Measurements from ENCODE around the gene HS3ST3B1.

Gene HS3ST3B1

DNA sequence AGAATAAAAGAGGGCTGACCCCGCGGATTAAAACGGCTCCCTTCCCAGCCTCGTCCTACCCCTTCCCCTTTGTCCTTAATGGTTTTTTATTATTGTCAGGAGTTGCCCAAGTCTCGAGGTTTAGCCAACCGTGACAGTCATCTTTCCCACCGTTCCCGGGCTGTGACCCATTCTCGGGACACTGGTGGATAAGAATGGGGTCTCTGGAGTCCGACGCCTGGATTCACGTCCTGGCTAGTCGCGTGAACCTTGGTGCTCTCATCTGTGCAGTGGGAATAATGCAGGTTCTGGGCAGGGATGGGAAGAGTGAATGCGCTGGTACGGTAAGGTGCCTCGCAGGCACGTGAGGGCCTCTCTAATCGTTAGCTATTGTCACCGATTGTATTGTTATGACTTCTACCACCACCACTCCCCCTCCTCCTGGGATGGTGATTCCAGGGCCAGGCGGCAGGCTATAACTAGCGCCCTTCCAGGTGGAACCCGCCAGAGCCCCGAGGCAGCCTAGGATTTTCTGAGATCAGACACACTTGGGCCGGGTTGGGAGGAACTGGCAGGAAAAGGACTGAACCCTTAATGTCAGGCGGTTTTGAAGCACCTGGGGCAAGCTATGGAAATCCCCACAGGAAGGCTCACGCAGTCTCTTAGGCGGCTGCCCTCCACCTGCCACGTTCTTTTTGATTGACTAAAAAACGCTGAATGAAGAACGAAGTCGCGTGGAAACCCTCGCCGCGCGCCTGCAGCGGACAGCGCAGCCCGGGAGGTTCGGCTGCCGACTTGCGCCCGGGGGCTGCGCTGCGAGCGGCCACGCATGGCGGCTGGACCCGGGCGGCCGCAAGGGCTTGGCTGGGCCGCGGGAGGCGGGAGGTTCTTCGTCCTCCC lies 2.7 kb downstream of the HS3ST3B1 start:
- DNase-seq, result peak; percentile 40

DNA sequence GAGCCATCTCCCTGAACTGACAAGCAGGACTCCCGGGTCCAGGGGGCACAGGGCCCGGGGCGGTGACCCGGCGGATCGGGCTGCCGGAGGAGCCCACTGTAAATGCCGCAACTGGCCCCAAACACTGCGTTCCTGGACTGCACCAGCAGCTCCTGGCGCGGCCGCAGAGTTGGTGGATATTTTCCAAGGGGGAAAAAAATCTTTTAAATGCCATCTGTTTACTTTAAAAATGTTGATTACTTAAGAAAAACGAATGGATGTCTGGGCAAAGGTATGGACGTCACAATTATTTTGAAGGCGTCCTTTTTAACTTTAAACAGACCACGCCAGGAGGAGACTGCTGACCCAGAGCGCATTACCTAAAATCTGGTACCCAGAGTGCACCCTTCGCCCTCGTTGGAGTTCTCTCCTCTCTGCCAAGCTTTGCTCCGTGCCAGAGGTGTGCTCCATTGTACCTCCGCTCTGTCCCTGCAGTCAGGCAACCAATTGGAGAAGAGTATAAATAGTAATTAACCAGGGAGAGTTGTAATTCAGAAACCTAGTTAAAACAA lies 3.4 kb downstream of the HS3ST3B1 start:
- DNase-seq, result no peak

DNA sequence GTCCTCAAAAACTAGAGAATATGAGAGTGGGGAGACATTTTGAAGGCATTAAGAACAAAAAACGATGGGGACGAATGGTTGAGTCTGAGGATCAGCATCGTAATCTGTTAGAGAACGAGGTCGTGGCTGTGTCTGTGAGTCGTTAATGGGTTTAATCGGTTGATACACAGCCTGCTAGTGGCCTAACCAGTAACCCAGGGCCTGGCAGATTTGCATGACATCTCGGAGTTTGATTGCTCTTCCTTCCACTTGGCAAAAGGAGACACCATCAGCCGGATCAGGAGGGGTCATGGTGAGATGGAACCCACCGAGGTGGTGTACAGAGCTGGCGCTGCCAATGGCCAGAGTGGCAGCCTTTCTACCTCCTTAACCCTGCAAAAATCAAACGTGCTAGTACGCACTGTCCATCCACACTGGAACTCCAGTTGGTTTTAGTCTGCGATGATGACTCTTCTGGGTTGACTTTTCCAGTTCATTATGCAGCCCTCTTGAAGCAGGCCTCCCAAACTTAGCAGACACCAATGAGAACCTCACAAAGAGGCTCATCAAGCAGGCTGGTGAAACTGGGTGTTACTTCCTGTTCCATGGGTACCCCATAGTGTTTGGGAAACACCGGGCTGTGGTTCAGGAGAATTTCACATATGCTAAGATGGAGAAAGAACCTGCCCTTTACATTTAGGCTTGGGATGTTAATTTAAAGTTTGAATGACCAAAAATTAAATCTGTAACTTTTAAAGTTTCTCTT lies 4.1 kb downstream of the HS3ST3B1 start:
- no peak for DNase-seq

DNA sequence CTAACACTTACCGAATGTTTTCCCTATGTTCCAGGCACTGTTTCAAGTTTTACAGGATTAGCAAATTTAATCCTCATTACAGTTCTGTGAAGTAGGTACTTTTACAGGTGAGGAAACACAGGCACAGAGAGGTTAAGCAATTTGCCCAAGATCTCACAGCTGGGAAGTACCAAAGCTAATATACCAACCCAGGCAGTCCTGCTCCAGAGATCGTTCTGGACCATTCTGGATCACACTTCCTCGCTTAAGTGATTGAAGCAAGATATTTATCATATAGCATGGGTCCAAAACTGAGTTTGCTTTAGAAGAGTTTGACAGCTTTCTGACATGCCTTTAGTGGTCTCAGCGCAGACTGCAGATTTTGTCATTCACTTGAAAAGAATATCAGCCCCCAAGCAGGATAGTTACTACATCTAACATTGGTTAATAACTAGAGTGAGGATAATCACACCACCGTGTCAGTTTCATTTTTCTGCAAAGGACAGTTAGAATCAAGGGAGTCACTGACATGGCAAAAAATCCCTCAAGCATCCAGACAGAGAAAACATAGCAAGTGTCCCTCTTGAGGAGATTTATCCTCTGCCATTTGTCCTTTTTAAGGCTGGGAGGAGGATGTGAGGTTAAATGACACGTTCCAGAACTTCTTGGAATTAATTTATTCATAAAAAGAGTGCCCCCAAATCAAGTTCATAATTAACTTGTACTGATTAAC lies 5.1 kb downstream of the HS3ST3B1 start:
- DNase-seq, result no peak

DNA sequence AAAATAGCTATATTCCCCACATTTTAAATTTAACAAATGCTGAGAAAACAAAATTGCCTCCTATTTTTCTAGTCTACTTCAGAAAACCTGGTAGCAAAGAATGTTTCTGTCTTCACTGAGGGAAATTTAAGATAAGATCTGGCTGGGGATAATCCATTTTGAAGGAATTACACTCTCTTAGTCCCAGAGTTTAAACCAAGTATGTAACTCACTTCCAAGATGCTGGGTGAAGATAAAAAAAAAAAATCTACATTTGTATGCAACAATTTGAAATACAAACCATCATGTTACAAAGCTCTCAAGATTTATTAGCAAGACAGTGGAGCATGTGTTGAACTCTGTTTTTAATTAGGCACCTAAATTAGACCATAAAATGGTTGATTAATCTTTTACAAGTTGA lies 5.7 kb downstream of the HS3ST3B1 start:
- no peak for DNase-seq

DNA sequence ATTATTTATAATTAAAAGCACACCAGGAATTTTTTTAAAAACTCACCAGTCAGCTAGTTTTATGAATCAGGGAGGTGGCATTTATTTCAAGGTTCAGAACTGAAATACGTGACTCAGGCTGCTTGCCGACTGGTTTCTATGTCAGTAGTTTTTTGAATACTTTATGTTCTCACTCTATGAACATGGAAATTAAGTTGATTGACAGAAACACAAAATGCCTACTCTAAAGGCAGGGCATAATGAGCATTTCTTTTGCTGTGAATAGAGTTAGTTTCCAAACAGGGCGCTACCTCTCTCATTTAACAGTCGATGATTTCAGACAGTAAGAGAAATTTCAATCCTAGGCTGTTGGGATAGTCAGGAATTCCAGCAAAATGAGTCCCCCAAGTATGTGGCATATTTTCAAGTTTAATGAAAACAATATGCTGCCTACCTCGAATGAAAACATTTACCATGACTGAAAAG lies 6.7 kb downstream of the HS3ST3B1 start:
- DNase-seq, result peak; percentile 42

DNA sequence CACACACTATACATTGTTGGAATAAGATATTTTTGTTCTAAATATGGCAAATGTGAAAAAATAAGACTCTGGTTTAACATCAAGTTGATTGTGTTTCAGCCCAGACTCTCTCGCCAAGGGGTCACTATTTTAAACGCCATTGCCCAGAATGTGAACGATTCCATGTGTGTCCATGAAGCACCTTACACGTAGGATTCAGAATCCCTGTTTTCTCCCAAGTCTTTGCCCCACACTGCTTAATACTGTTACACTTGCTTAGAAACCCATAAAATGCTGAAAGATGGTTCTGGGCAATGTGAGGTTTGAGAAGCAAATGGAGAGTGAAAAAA lies 7.7 kb downstream of the HS3ST3B1 start:
- DNase-seq, result no peak

DNA sequence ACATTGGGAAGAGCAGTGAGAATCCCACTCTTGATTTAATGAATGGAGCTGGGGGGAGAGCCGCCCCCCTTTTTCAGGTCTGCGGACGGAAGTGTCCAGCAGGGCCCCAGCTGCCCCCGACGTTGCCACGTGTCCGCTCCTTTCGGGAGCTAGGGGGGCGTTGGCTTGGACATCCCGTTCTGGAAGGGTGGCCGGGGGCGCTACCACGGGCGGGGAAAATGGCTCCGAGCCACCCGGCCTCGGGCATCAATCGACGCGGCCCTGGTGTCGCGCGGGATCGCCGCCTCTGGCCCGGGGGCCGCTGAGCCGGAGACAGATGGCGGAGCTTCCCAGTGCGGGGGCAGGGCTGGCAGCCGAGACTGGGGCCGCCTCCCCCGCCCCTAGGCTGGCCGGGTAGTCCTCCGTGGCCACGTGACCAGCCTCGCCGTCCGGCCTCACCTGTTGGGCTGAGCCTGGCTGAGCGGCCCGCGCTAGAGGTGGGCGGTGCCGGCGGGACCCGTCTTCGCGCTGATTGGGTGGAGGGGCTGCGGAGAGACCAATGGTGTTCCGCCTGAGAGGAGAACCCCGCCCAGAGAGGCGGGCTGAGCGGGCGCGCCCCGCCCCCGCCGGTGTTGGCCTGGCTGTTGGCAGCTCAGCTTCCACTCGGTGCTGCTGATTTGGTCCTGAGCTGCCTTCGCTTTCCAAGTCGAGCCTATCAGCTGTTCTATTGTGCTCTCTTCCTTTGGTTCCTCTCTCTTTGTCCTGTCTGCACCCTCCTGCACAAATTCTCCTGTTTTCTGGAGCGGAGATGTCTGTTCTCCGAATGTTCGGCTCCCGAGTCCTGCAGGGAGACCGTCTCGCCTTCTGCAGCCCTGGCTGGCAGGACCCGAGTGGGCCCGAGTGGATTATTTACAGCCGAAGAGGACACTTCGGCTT lies 8.3 kb downstream of the HS3ST3B1 start:
- DNase-seq, result peak; percentile 94

DNA sequence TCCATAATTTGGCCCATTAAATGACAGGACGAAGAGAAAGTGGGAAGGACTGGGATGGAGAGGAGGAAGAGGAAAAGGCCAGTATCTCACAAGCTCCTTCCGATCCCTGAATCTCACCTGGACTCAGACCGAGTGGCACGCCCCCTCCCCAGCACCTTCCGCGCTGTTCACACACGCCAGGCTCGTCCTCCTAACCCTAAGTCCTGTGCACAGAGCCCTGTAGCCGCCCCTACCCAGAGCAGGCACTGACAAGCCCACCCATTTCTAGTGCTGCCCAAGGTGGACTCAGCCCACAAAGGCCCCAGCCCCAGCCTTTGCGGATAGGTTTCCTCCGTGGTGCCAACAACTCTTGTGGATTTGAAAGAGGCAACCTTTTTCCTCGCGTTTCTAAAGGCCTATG lies 9.2 kb downstream of the HS3ST3B1 start:
- no peak for DNase-seq

DNA sequence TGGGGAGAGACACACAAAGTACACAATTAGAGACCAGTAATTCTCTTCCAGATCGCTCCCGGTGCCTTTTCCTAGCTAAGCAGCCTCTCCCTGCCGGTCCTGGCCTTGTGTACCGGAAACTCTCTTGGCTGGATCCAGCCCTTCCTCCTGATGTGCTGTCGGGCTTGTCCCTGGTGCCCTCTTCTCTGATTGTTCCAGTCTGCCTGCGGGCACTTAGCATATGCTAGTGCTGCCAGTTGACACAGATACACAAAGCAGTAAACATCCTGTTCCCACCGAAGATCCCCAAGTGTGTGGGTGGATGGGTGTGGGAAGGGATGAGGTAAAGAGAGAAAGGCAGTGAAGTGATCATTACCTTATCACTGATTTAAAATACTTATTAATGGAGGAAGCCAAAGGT lies 9.7 kb downstream of the HS3ST3B1 start:
- no peak for DNase-seq

DNA sequence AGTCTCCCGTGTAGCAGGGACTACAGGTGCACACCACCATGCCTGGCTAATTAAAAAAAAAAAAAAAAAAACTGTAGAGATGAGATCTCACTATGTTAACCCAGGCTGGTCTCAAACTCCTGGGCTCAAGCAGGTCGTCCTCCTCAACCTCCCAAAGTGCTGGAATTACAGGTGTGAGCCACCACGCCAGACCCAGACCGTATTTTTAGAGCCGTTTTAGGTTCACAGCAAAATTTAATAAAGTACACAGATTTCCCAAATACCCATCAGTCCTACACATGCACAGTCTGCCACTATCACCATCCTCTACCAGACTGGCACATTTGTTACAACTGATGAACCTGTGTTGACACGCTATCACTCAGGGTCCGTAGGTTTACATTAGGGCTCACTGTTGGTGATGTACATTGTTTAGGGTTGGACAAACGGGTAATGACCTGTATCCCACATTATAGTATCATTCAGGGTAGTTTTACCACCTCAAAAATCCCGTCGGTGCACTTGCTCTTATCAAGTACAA lies 10.4 kb downstream of the HS3ST3B1 start:
- no peak for DNase-seq

DNA sequence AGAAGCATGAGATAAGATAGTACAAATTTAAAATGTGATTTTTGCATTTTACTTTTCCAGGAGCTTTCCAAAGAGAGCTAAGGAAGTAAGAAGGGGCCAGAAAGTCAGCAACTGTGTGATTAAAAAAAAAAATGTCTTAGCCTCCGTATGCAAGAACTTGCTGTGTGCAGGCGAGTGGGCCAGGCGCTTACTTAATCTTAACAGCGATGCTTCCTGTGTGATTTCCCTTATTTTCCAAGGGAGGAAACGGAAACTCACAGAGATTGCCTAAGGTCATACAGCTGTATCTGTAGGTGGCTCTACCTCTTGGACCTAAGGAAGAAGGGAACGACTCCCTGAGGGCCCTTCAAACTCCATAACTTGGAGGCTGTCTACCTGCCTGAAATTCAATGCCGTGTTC lies 11.1 kb downstream of the HS3ST3B1 start:
- no peak for DNase-seq

DNA sequence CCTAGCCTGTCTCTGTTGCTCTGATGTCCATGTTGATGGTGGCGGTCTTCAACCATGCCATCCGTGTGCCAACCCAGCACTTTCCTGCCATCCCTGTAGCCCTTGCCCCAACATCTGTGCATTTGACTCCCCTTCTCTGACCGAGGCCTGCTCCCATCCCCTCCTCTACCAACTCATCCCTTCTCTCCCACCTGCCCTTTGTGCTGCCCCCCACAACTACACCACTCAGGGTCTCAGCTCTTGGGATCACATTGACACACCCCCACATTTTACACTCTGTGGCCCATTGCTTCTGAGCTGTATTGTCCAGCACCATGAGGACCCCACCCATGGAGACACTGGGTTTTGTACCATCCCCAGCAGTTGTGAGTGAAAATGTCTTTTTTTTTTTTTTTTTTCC lies 11.6 kb downstream of the HS3ST3B1 start:
- DNase-seq, result no peak

DNA sequence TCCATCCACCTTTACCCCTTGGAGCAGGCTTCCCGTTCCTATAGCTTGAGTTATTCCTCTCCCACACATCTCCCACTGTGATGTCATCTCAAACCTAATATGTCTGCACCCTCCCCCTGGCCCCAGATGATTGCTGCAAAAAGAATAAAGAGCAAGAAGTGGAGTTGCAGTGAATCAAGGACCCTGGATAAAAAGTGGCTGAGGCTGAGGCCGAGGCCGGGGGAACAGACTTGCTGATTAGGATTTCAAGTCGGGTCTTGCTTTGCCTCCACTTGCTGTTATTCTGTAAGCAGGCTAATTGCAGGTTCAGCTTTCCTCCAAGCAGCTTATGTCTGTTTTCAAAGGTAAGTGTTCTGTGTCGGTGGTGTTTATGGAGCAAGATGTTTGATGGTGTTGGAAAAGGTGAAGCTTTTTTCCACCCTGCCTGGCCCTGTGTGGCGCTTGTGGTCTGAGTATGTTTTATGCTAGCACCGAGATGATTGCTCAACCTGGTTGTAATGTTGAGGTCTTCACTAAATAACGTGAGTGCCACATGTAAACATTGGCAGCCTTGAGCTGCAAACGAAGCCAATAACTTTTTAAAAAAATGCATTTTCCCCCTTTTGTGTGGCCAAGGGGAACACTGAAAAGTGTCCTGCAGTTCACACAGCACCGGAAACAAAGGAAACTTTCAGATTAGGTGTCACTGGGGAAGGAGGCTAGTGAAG lies 15.4 kb downstream of the HS3ST3B1 start:
- no peak for DNase-seq

DNA sequence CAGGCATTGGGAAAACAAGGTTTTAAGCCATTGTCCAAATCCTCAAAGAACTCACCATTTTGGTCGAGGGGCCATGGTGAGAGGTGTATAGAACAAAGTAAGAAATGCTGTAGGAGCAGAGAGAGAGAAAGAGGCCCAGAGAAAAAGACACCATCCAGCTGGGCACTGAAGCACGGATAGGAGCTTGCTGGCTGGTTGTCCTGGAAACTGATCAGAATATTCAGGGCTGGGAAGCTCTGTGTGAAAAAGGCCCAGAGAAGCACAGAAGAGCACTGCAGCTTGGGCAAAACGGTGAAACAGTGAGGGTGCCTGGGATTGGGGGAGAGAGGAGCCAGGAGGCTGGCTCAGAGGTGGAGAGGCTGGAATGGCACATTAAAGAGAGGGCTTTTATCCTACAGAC lies 16.5 kb downstream of the HS3ST3B1 start:
- DNase-seq, result no peak

DNA sequence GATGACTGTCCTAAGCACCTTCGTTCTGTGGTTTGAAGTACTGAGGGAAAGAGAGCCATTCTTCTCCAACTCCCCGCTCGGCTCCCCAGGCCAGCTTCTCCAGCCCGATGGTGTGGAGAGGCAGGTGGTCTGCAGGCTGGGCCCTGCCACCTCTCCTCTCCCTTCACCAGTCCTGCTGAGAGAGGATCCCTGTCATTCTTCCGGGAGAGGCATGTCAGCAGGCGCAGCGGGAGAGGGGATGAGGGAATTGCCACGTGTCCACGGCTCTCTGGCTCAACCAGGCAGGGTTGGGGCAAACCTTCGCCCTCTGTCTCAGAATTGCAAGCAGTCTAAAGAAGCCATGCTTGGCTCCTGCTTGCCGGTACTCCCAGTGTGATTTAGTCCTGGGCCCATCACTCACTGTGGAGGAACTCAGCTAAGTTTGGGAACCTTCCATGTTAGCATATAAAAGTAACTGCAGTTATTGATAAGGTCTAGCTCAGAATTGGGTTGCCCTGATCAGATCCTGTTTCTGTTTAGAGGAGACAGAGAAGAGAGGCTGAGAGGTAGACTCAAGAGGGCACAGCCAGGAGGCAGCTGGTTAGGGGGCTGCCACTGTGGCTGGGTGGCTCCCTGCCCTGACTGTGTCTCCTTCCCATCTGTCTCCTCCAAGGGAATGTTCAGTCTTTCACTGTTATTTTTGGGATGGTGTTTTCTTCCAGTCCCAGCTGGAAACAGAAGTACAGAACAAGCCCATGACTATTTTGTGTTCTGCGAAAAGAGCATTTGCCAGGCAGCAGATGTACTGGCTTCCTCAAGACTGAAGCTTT lies 17.4 kb downstream of the HS3ST3B1 start:
- DNase-seq, result no peak

DNA sequence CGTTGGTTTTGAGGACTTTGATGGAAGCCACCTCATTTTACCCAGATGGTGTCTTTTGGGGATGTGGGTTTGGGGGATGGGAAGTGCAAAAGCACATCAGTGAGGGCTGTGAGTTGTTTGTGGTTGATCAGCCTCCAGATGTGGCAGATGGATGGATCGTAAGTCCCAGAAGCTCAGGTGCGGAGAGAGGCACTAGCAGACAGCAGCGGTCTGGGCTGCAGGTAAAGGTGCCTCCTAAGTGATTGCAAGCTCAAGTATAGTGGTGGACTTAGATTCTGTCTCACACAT lies 18.0 kb downstream of the HS3ST3B1 start:
- DNase-seq, result peak; percentile 37

DNA sequence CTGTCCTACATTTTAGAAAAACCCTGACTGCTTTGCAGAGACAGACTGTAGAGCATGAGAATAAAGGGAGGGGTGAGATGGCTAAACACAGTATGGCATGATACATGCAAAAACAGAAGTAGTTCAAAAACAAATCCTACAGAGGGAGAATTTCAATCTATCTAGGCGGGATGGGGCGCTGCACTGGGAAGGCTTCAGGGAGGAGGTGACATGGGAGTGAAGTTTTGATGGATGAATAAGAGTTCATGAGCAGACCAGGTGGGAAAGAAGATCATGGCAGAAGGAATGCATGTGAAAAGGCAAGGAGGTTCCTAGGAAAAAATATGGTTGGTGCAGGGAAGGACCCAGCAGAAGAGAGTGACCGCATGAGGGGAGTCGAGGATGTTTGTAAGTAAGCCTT lies 19.2 kb downstream of the HS3ST3B1 start:
- DNase-seq, result no peak

DNA sequence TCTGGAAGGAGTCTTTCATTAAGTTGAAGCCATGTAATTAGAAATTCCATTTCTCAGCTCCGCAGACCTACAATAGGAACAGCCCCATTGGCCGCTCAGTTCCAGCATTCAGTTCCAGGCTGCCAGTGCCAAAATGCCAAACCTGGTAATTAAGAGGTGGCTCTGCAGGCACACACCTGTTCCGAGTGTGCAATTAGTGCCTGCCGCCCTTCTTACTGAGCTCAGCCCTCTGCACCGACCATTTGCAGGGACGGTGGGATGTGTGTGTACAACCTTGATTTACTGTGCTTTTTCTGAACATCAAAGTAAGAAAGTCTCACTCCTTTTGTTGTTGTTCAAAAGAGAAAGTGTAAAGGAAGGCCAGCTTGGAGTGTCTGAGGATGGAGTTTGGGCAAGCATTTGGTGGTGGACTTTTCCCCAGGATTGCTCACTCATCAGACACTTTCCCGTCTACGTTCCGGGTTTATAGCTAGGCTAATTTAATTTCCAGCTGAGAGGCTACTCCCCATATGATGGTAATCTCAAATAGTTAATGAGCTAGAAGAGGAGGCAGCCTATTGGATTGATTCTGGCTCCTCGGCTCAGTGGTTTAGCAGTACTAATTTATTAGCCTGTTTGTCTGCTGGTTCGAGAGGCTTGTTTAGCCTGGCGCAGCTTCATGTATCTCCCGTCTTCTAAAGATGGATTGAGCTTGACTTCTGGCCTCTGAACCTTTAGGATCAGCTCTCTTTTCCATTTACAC lies 20.0 kb downstream of the HS3ST3B1 start:
- DNase-seq, result no peak

DNA sequence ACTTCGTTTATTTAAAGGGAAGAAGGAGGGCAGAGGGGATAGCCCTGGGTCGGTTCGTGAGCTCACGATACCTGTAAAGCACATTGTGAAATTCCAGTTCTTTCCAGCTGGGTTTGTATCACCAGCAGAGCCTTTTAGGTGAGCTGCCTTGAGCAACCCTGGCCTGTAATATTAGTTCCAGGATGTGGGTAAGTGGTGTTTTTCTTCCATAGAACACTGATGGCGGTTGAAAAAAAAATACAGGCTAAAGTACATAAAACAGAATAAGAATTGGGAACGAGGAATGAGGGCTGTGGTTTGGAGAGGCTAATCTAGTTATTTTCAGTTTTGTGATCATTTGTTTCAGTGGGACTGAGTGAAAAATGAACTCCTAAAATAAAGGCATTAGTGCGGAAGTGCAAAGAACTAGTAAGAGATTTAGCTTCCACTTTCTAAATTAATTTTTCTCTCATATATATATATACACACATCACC lies 20.6 kb downstream of the HS3ST3B1 start:
- DNase-seq, result no peak

Data from stimulated activated CD4-positive, alpha-beta T cell treated with anti-CD3 and anti-CD28 coated beads, Interleukin-15, amount 100 ng/mL, for 24 hours (primary cell).